ENCODE data around the gene AP5S1. TPM values are rescaled to one million over a fixed set of nuclear protein-coding genes. Genes with fewer than 3 reads are reported as not detected.
A peak's percentile ranks its signal among the peaks of the same experiment; 100 is the strongest.

AP5S1 gene
- total and polyA plus RNA-seq, 9 of the 15 experiments (the other 6 are each of a cell fraction or from before 2014, with no cell fraction given), result 2.6 to 8.8 (median 4.4) TPM

- TF ChIP-seq ZNF318 (IDR thresholded peaks at IDR 0.05; ENCODE audit: borderline replicate concordance in 1 of 2, low read depth in 1 of 2), result no peak
- TF ChIP-seq BRCA1 (IDR thresholded peaks at IDR 0.05), result no peak
- TF ChIP-seq BRCA1 (CRISPR knock-in tag; IDR thresholded peaks at IDR 0.05), result no peak
- no peak for TF ChIP-seq ZNF75A (CRISPR knock-in tag; IDR thresholded peaks at IDR 0.05)
- no peak for TF ChIP-seq RNF2 (IDR thresholded peaks at IDR 0.05)
- TF ChIP-seq ZNF77 (CRISPR knock-in tag; IDR thresholded peaks at IDR 0.05), result no peak
- TF ChIP-seq TAF15 (IDR thresholded peaks at IDR 0.05; ENCODE audit: low read depth, low read length), result no peak
- TF ChIP-seq USF1 (CRISPR knock-in tag; IDR thresholded peaks at IDR 0.05), result no peak
- no peak for TF ChIP-seq DNMT1 (IDR thresholded peaks at IDR 0.05)
- TF ChIP-seq POLR2AphosphoS2 (IDR thresholded peaks at IDR 0.05; ENCODE audit: low read length), result 0 out of 2 replicates have a peak, but pooled peaks have one; percentile 64
- no peak for TF ChIP-seq CLOCK (CRISPR knock-in tag; IDR thresholded peaks at IDR 0.05; ENCODE audit: borderline replicate concordance)
- no peak for TF ChIP-seq JUNB (CRISPR knock-in tag; conservative IDR thresholded peaks at IDR 0.05)
- no peak for TF ChIP-seq CSDE1 (IDR thresholded peaks at IDR 0.05)
- TF ChIP-seq ZNF395 (CRISPR knock-in tag; IDR thresholded peaks at IDR 0.05), result no peak
- TF ChIP-seq ZNF232 (CRISPR knock-in tag; IDR thresholded peaks at IDR 0.05), result no peak
Measured at GRCh38 chr20:3781153-3781910, 39.0 kb upstream of the AP5S1 start, which contains the start of gene SPEF1 (continued).

Measured in K562 (cell line).